ENCODE measurements around the gene MBD3L1. TPM values are rescaled to one million over a fixed set of nuclear protein-coding genes. Genes with fewer than 3 reads are reported as not detected.

Gene MBD3L1
- not detected in 2 replicates for total RNA-seq
- long read RNA-seq = 0 reads

DNA sequence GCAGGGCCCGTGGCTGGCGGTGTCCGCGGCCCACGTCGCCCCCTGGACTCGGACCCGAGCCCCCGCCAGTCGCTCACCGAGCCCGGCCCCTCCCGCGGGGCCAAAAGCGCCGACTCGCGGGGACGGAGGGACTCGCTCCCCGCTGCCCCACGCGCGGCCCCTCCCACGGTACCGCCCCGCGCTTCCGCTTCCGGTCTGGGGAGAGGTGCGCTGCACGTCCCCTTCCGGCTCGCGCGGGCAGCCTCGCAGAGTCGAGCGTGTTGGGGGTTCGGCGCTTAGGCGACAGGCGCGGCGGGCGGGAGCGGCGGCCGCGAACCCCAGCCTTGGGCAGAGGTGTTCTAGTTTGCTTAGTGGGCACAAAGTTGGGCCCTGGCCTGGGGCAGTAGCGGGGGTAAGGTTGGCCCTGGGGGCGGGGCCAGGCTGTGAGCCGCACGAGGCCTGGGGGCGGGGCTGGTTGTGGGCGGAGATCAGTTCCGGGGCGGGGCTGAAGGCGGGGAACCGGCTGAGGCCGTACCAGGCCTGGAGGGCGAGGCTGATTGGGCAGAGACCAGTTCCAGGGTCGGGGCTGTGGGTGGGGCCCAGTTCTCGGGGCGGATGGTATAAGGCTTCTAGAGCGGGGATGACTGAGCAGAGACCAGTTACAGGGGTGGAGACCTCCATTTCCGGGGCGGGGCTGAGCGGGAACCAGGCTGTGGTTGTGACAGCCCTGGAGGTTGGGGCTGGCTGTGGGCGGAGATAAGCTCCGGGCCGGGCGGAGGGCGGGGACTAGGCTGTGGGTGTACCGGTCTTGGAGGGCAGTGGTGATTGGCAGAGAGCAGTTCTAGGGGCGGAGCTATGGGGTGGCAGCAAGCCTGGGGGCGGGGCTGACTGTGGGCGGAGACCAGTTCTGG lies at the start of gene MBD3L1, which contains the start of gene ZNF558:
TSS of gene MBD3L1 (plus strand) at position 246 of the 890 bp plus-strand sequence. CDS start 10,302 bp downstream, outside the sequence.
TSS of gene ZNF558 (minus strand) at position 173 of the 890 bp plus-strand sequence. CDS start 9,645 bp downstream, outside the sequence.
- Mint-ChIP-seq H3K36me3 (ENCODE audit: low read depth) (peaks cover 13% of the 10 kb centered on the region), H3K4me3 (peak within 1 kb of the TSS; percentile 99), H3K27ac (ENCODE audit: unreplicated experiment) (peak within 1 kb of the TSS; percentile 94), H3K27me3 (ENCODE audit: low read depth) (peaks cover 23% of the 10 kb centered on the region), H3K9me3 (peaks cover 11% of the 10 kb centered on the region), H3K4me1 (peaks cover 16% of the 10 kb centered on the region)
- TF ChIP-seq CTCF (conservative IDR thresholded peaks at IDR 0.05) = no peak
- DNase-seq (ENCODE audit: low read depth, low spot score) = peak; percentile 95

GRCh38 chr19:8794823-8795222 lies 37.4 kb upstream of the MBD3L1 start:
- Mint-ChIP-seq H3K36me3 (ENCODE audit: low read depth) (no peaks in the 10 kb centered on the region), H3K4me3 (no peak overlapping the region), H3K4me1 (no peaks in the 10 kb centered on the region), H3K9me3 (peaks cover 9% of the 10 kb centered on the region), H3K27me3 (ENCODE audit: low read depth) (no peaks in the 10 kb centered on the region), H3K27ac (ENCODE audit: unreplicated experiment) (no peak overlapping the region)
- no peak for DNase-seq (ENCODE audit: low read depth, low spot score)
- no peak for TF ChIP-seq CTCF (conservative IDR thresholded peaks at IDR 0.05)

GRCh38 chr19:8806661-8807060 lies 25.5 kb upstream of the MBD3L1 start:
- H3K4me3 Mint-ChIP-seq = no peak overlapping the region

DNA sequence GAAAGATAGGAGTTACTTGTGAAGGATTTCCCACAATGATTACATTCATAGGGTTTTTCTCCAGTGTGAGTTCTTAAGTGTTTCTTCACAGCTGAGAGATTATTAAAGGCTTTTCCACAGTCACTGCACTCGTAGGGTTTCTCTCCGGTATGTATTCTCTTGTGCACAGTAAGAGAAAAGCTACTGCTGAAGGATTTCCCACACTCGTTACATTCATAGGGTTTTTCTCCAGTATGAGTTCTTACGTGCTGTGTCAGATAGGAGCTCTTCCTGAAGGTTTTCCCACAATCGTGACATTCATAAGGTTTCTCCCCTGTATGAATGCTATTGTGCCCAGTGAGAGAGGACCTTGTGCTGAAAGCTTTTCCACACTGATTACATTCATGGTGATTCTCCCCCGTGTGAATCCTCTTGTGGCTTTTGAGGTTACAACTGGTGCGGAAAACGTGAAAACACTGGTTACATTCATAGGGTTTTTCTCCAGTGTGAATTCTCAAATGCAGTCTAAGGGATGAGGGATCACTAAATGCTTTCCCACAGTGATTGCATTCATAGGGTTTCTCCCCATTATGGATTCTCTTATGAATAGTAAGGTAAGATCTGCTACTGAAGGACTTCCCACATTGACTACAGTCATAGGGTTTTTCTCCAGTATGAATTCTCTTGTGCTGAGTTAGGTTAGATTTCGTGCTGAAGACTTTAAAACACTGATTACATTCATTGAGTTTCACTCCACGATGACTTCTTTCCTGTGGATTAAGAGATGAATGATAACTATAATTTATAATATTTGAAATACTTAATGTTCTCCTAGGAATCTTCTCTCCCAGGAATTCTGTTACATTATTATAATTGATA lies 20.6 kb upstream of the MBD3L1 start:
- H3K27ac Mint-ChIP-seq (ENCODE audit: unreplicated experiment) = no peak overlapping the region
- H3K36me3 Mint-ChIP-seq (ENCODE audit: low read depth) = peaks cover 90% of the 10 kb centered on the region
- TF ChIP-seq CTCF (conservative IDR thresholded peaks at IDR 0.05) = no peak
- H3K4me1 Mint-ChIP-seq = no peaks in the 10 kb centered on the region
- H3K9me3 Mint-ChIP-seq = peaks cover 44% of the 10 kb centered on the region
- no peak overlapping the region for H3K4me3 Mint-ChIP-seq
- no peaks in the 10 kb centered on the region for H3K27me3 Mint-ChIP-seq (ENCODE audit: low read depth)
- DNase-seq (ENCODE audit: low read depth, low spot score) = no peak

More at GRCh38 chr19:8806661-8807060, 25.5 kb upstream of the MBD3L1 start:
- Mint-ChIP-seq H3K9me3 (peaks cover 36% of the 10 kb centered on the region), H3K27ac (ENCODE audit: unreplicated experiment) (no peak overlapping the region), H3K4me1 (no peaks in the 10 kb centered on the region), H3K36me3 (ENCODE audit: low read depth) (peaks cover 78% of the 10 kb centered on the region), H3K27me3 (ENCODE audit: low read depth) (no peaks in the 10 kb centered on the region)
- DNase-seq (ENCODE audit: low read depth, low spot score) = no peak
- no peak for TF ChIP-seq CTCF (conservative IDR thresholded peaks at IDR 0.05)

DNA sequence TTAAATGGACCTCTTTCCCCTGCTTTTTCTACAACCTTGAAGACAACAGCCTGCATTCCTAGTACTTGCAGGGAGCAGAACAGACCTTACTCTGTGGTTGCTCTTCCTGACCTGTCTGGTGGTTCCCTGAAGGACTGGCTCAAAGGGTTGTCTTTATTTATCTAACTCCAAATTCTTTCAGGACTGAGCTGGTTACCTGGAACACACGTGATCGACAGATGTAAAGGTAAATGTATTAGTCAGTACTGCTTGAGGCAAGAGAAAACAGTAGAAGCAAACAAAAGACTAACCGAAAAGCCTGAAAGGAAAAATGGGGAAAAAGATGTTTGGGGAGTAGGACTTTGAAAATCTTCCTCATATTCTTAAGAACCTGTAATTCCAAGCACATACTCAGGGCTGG lies 18.0 kb upstream of the MBD3L1 start:
- Mint-ChIP-seq H3K4me3 (no peak overlapping the region), H3K36me3 (ENCODE audit: low read depth) (peaks cover 96% of the 10 kb centered on the region), H3K9me3 (peaks cover 40% of the 10 kb centered on the region)

More for the DNA sequence above, 18.0 kb upstream of the MBD3L1 start:
- Mint-ChIP-seq H3K4me1 (no peaks in the 10 kb centered on the region), H3K27me3 (ENCODE audit: low read depth) (no peaks in the 10 kb centered on the region), H3K27ac (ENCODE audit: unreplicated experiment) (no peak overlapping the region)
- TF ChIP-seq CTCF (conservative IDR thresholded peaks at IDR 0.05) = no peak
- no peak for DNase-seq (ENCODE audit: low read depth, low spot score)

Measured in neural crest cell (in vitro differentiated cells).